ENCODE measurements around the gene ZNF782. TPM values are rescaled to one million over a fixed set of nuclear protein-coding genes. Genes with fewer than 3 reads are reported as not detected.
"Not testable (repeated sequence)": the region's sequence is repeated elsewhere in the genome, so short reads cannot be mapped to it uniquely, and the experiment has no call there.

ZNF782 gene
- total RNA-seq, 1 donor from 2014 or later, result 1.5 TPM

DNA sequence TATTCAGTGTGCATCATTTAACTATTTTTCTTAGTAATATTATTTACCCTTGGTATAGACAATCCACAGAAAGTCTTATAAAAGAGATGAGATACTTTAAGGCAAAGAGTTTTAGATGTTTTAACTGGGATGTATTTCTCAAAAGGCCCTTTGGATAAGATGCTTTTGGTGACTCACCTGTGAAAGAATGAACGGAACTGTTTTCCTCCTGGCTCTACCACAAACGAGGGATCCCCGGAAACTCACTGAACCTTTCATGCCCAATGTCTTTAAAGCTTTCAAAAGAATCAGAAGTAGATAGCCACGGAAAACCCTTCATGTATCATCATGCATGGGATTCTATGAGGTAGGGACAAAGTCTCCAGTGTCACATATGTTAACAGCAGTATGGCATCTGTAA is 1.6 kb downstream of the ZNF782 start:
- ATAC-seq, result no peak

- ATAC-seq, result no peak
Measured at GRCh38 chr9:96844040-96844439, 10.3 kb downstream of the ZNF782 start.

DNA sequence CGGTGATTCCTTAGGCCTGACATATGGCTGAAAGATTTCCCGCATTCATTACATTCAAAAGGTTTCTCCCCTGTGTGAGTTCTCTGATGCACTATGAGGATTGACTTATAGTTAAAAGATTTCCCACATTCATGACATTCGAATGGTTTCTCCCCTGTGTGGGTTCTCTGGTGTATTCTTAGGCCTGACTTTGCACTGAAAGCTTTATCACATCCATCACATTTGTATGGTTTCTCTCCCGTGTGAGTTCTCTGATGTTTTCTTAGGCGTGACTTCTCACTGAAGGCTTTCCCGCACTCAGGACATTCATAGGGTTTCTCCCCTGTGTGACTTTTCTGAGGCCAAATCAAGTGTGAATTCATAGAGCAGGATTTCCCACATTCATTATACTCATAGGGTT is 35.8 kb downstream of the ZNF782 start:
- ATAC-seq, result no peak

DNA sequence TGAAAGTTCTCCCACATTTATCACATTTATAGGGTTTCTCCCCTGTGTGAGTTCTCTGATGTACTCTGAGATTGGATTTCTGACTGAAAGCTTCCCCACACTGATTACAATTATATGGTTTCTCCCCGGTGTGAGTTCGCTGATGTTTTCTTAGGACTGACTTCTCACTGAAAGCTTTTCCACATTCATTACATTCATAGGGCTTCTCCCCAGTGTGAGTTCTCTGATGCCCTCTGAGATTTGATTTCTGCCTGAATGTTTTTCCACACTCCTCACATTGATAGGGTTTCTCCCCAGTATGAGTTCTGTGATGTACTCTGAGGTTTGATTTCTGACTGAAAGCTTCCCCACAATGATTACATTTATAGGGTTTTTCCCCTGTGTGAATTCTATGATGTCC is 36.3 kb downstream of the ZNF782 start:
- no peak for ATAC-seq

DNA sequence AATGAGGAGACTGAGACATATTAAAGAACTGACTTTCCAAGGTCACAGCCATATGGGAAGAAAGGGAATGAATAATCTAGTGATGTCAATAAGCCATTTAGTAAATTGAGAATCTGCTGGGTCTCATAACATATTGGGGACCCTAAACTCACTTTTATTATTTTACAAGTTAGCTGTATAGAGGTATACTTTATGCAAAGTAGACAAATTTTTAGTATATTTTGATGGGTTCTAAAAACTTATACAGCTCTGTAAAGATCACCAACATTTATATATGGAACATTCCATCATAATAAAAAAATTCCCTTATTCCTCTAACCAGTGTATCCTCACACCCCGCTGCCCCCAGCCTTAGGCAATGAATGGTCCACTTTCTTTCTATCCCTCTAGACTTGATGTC is 40.7 kb downstream of the ZNF782 start:
- no peak for ATAC-seq

GRCh38 chr9:96798959-96799358 is 55.4 kb downstream of the ZNF782 start:
- not testable (repeated sequence) for ATAC-seq

DNA sequence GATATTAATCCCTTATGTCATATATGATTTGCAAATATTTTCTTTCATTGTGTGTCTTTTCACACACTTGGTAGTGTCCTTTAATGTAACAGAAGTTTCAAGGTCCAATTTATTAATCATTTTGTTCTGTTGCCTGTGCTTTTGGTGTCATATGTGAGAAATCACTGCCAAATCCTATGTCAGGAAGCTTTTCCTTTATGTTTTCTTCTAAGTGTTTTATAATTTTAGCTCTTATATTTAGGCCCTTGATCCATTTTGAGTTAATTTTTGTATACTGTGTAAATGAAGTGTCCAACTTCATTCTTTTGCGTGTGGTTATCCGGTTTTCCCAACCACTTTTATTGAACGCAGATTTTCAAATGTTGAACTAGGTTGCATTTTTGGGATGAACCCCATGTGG is 70.3 kb downstream of the ZNF782 start:
- ATAC-seq, result no peak

- no peak for ATAC-seq
Measured at GRCh38 chr9:96782235-96782634, 72.1 kb downstream of the ZNF782 start.

DNA sequence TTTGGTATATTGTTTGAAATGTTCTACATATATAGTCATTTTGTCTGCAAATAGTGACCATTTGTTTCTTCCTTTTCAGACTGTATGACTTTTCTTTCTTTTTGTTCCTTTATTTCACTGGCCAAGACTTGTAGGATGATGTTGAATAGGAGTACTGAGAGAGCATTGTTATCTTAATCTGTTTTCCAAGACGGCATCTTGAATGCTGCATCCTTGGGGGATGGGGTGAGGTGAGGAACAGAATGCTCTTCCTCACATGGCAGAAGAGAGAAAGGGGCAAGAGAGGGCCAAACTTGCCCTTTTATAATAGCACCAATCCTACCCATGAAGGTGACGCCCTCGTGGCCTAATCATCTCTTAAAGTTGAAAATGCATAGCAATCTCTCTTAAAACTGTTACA is 72.8 kb downstream of the ZNF782 start:
- no peak for ATAC-seq

DNA sequence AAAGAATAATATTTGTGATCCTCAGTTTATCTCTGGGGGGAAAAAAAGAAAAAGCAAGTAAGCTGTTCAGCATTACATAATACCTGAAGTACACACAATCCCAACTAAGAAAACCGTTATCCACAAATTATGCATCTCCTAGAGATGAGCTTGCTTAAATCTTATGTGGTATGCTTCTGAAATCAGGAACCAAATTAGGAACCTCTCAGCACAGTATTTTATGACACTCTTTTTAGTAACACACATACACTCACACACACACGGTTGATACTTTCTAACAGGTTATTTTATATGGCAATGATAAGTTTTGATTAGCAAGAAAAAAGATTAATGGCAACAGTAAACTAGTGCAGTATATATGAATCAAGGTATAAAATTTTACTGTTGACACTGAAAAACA is 75.2 kb downstream of the ZNF782 start:
- ATAC-seq, result no peak

DNA sequence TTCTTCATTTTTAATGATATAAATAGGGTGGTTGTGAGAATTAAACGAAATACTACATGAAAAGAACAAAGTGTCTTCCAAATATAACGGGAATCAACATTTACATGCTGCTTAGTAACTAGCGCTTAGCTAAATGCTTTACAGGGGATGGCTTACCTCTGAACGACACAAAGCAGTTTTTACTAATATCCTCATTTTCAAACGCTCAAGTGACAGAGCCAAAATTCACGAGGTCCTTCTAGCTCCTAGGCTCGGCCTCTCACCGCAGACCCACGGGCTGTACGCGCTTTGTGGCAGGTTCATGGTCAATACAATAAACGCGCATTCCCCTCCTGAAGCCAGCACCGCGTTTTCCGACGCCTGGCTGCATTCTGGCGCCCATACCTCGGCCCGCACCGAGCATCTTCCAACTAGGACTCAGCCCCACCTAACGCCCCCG is 76.9 kb downstream of the ZNF782 start:
- peak; percentile 30 for ATAC-seq

DNA sequence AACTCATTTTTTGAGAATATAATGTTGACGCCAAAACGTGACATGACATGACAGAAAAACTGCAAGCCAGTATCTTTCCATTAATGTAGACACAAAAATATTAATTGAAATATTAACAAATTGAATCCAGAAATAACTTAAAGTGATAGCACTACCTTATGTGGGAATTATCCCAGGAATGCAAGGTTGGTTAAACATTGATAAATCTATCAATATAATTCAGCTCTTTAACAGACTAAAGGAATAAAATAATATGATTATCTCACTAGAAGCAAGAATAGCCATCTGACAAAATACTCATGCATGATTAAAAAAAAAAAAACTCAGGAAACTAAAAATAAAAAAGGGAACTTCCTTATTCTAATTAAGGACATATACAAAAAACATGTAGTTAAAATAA is 83.2 kb downstream of the ZNF782 start:
- no peak for ATAC-seq

GRCh38 chr9:96769989-96770388 is 84.3 kb downstream of the ZNF782 start:
- ATAC-seq, result no peak

Other genes with a start within 250 kb of the ZNF782 start
- gene CDC14B, start 234.7 kb downstream of the ZNF782 start, total RNA-seq, result 7.0 TPM
- gene PRXL2C, start 199.2 kb downstream of the ZNF782 start, total RNA-seq, result 5.8 TPM
- 4.7 TPM for gene ZNF510, start 76.4 kb downstream of the ZNF782 start, total RNA-seq
- gene NUTM2G, start 74.3 kb upstream of the ZNF782 start, total RNA-seq, result not detected
- 5.7 TPM for gene CTSV, start 184.6 kb upstream of the ZNF782 start, total RNA-seq